GM10248 (cell line): ENCODE results near the gene ANKH.

Experiments used
- CTCF ChIA-PET: fragments of 300-600 bp; sonication (Branson Sonifier 250); formaldehyde crosslinking; extraction: SDS; loops from one replicate; lab custom pipeline; 2021; ENCODE audit warnings: antibody characterized with exemption; lab: Yijun Ruan, JAX
- POLR2A ChIA-PET: fragments of 350-650 bp; sonication (Branson Sonifier 250); formaldehyde crosslinking; extraction: SDS; loops from one replicate; lab custom pipeline; 2020; ENCODE audit warnings: antibody characterized with exemption; lab: Yijun Ruan, JAX
- DNase-seq: peaks from one replicate; pipeline ENCODE4 v3.0.0; 2012; ENCODE audit errors: extremely low spot score
- TF ChIP-seq, protein P1 (sequence below): IDR thresholded peaks from 2 replicates; pipeline ENCODE4 v1.5.1; 2012; ENCODE audit warnings: mild to moderate bottlenecking, low read depth; ENCODE audit errors: extremely low read depth, missing control alignments, control extremely low read depth

Gene ANKH

DNA sequence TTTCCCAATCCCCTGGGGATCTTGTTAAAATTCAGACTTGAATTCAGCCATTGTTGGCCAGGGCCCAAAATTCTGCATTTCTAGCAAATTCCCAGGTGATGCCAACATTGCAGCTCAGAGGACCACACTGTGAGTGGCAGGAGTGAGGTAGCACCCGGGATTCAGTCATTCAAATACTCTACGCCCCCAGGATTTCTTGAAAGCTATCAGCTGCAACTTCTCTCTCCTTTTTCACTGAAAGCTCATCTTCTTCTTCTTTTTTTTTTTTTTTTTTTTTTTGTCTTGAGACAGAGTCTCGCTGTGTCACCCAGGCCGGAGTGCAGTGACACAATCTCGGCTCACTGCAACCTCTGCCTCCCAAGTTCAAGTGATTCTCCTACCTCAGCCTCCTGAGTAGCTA, 19.3 kb upstream of the ANKH start:
- ChIA-PET CTCF (no interaction called here), POLR2A (no interaction called here)
- TF ChIP-seq, protein P1, sequence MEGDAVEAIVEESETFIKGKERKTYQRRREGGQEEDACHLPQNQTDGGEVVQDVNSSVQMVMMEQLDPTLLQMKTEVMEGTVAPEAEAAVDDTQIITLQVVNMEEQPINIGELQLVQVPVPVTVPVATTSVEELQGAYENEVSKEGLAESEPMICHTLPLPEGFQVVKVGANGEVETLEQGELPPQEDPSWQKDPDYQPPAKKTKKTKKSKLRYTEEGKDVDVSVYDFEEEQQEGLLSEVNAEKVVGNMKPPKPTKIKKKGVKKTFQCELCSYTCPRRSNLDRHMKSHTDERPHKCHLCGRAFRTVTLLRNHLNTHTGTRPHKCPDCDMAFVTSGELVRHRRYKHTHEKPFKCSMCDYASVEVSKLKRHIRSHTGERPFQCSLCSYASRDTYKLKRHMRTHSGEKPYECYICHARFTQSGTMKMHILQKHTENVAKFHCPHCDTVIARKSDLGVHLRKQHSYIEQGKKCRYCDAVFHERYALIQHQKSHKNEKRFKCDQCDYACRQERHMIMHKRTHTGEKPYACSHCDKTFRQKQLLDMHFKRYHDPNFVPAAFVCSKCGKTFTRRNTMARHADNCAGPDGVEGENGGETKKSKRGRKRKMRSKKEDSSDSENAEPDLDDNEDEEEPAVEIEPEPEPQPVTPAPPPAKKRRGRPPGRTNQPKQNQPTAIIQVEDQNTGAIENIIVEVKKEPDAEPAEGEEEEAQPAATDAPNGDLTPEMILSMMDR = no peak
- no peak for DNase-seq

DNA sequence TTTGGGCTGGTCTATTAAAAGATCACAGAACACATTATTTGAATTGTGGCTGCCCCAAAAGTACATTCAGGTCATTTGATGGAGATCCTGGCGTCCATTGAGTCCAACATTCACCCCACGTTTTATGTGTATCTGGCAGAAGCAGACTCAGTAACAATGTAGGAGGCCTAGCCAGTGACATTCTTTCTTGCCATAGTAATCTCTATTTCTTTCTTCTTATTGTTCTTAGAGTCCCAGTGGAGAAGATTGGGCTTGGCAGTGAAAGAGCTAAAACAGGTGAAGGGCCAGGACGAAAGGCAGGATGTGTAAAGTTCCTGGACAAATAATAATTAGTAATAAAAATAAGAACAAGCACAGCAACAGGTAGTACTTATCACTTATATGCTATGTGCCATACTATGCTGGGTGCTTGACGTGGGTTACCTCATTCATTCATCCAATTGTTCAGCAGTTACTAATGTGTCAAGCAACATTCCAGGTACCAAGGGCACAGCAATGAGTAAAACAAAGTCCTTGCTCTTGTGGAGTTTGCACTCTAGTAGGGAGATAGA, 12.6 kb upstream of the ANKH start:
- POLR2A ChIA-PET = no interaction called here
- CTCF ChIA-PET = interaction anchor here (1.0 to 1.4 kb wide), 2 partner anchors 13 to 34 kb away, joined by 3 read pairs; no protein-coding TSS in a partner anchor
- no peak for DNase-seq
- TF ChIP-seq, protein P1 = no peak

DNA sequence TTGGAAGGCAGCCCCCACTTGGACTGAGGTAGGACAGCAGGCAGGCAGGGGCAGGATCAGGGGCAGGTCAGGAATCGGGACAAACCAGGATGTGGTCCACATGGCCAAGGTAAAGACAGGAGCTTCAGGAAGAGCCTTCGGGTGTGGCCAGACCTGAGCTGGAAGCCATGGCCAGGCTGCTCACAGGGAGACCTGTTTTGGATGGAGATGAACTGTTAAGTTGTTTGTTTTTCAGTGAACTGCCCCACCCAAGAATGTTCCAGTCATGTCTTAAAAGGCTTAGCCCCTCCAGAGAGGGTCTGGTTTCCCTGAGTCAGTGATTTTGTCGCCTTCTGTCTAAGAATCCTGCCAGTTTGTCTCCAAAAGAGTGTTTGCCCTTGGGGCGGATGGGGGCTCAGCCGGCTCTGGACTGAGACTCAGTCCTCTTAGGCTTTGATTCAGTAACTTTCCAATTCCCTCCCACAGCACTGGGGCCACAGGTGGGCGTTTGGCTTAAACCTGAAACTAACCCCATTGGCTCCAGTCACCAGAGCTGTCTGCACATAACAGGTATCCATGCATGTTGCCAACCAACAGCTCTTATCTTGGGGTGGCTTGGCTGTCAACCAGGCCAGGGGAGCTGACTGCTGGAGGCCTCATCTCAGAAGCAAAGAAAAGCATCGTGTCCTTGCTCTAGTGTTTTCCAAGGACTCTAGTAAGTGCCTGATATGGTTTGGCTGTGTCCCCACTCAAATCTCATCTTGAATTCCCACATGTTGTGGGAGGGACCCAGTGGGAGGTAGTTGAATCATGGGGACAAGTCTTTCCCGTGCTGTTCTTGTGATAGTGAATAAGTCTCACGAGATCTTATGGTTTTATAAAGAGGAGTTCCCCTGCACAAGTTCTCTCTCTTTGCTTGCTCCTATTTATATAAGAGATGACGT, 11.3 kb upstream of the ANKH start:
- POLR2A ChIA-PET = no interaction called here

DNA sequence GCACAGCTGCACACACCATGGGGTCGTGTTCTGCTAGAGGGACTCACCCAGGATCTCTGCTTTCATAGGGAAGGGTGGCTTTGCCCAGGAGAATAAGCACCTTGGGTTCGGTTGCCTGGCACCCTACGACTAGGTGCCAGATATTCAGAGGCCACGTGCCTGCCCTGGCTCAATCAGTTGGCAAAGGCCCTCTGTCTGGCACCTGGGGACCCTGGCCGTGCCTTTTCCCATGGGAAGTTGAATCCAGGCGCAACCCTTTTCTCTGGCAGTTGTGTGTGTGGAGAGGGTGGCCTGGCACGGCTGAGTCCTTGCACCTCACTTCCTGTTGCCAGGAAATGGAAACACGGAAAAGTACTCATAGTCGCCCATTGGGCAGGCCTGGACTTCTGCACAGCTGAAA, 10.2 kb upstream of the ANKH start:
- DNase-seq = no peak
- TF ChIP-seq, protein P1 = no peak
- CTCF ChIA-PET = interaction anchor here (1.3 kb wide), 2 partner anchors 11 to 155 kb away, joined by 3 read pairs; partner anchors contain the start of gene ANKH
- POLR2A ChIA-PET = no interaction called here

More for the DNA sequence above, 11.3 kb upstream of the ANKH start:
- CTCF ChIA-PET = interaction anchor here (1.3 kb wide), 1 partner anchor 156 kb away, joined by 3 read pairs; no protein-coding TSS in a partner anchor
- TF ChIP-seq, protein P1 = no peak
- DNase-seq = no peak

DNA sequence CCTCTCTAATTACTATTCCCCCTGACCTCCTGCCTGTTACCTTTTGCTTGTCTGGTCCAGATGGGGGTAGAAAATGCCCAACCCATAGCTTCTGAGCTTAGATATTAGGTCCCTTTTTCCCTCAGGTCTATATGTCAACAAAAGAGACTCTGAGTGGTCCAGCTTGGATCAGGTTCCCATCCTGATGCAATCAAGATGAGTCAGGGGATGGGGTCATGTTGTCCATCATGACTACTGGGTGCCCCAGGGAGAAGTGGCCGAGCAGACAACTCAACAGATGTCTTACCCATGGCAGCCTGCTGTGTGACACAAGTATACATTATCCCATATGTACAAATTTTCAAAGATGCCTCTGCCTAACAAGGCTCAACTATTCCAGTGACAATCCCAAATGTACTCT, 9.1 kb upstream of the ANKH start:
- TF ChIP-seq, protein P1 = no peak
- ChIA-PET CTCF (interaction anchor here (1.0 to 1.6 kb wide), 3 partner anchors 12 to 154 kb away, joined by 3 to 4 read pairs (median 4); no protein-coding TSS in a partner anchor), POLR2A (no interaction called here)
- no peak for DNase-seq

DNA sequence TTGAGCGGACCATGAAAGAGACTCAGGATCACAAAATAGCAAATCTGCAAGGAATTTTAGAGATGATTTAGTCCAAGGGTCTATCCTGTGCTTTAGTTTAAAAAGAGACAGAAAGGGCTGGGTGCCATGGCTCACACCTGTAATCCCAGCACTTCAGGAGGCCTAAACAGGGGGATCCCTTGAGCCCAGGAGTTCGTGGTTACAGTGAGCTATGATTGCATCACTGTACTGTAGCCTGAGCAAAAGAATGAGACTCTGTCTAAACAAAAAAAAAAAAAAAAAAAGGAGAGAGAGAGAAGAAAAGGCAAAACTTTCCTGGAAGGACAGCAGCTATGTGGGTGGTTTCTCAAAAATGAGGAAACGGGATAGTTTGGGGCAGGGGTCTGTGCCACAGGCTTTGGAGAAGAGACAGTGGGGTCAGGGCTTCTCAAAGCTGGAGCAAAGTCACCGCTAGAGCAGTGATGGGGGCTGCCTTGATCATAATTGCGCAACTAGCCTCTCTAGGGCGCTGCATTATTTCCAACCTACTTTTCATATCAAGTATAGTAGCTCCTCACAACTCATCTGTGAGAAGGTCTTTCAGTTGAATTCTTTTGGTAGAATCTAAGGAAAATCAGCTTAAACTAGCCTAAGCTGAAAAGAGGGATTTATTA, 8.5 kb upstream of the ANKH start:
- DNase-seq = no peak
- POLR2A ChIA-PET = no interaction called here
- CTCF ChIA-PET = interaction anchor here (1.0 to 1.6 kb wide), 3 partner anchors 12 to 153 kb away, joined by 3 to 4 read pairs (median 4); no protein-coding TSS in a partner anchor
- TF ChIP-seq, protein P1 = no peak
